G401.6 (cell line): ENCODE measurements around the gene OBI1.

Experiments used
- FAIRE-seq: peaks from 2 replicates; lab custom pipeline; 2012; peaks lifted over from hg19 to GRCh38; lab: Jason Lieb, UNC

OBI1 gene

GRCh38 chr13:78658630-78659449 is at the start of gene OBI1:
OBI1 (minus strand) TSS chr13:78659155; CDS start chr13:78659120, 35 bp downstream.
- peak; percentile 91 for FAIRE-seq

- no peak for FAIRE-seq
Observed at GRCh38 chr13:78701383-78701782, 42.4 kb upstream of the OBI1 start.

DNA sequence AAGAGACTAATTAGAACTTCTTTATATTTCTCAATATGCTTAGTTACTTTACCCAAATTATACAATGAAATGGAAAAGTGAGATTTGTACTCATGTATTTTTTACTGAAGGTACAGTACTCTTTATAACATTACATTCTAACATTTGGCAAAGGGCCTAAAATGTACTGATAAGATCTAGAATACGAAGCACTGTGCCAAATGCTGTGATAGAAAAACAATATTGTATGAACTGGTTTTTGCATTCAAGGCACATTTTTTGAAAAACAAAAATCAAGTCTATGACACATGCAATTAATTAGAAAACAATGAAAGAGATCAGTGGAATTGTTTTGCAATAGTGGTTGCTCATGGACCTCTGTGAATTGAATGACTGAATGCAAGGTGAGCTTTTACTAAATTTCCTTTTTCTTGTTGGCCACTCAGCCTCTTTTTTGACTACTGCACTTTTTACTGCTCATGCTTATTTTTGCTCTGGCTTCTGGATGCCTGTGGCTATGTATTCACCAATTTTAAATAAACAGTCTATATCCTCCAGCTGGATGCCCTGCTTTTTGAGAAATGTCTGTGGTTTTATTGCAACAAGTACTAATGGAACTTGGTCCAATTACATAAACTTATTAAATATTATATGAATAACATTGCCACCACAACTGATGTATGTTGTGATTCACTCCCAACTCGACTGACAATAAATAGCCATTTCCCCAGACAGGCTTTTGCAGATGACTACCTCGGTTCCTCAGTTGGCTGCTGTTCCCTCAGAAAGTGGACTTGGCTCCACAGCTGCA is 41.4 kb upstream of the OBI1 start:
- FAIRE-seq = no peak

- no peak for FAIRE-seq
Observed at GRCh38 chr13:78689011-78689410, 30.1 kb upstream of the OBI1 start.

DNA sequence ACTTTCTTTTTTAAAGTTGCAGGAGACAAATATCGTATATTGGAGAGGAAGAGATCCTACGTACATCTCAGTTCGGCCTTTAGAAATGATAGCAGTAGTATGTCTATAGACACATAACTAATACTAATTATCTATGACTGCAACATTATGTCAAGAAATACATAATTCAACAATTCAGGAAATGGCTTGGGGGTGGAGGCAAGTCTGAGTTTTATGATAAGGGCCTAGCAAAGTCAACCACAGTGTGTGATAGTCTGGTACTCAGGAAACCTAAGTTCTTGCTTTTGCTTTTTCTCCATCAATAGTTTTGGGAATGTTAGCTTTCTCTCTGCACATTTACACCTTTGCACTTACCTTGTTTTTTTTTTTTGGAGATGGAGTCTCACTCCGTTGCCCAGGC is 27.5 kb upstream of the OBI1 start:
- FAIRE-seq = no peak

- no peak for FAIRE-seq
Observed at GRCh38 chr13:78680576-78681350, 21.8 kb upstream of the OBI1 start.

DNA sequence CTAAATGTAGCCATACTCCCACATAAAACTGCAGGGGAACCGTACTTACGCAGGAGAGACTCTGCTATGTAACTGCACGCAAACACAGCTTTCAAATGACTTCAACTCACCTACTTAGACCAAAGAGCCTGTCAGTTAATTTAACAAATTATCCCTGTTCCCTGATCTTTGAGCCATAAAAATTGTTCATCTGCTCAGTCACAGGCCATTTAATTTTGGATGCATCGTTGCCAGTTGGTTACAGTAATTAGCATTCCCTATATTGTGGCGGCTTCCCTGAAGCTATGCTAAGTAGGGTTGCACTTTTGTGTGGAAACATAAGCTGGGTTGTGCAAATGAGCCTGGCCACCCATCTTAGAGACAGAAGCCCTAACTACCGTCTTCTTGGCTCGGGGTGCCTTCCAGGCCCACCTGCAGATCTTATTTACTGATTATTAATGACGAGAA is 21.2 kb upstream of the OBI1 start:
- no peak for FAIRE-seq

GRCh38 chr13:78679329-78679728 is 20.4 kb upstream of the OBI1 start:
- no peak for FAIRE-seq

DNA sequence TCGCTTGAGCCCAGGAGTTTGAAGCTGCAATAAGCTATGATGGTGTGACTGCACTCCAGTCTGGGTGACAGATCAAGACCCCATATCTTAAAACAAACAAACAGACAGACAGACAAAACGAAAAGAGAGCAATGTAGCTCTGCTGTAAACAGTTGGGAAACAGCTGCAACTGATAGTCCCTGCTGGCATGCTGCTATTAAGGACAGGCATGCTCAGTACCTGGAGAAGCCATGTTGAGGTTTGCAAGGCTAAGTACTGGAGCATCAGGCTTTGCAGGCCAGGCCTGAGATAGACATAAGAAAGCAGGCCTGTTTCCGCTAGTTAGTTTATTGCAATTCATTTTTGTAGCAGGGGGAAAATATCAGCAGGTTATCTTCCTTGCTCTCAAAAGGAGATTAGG is 16.2 kb upstream of the OBI1 start:
- no peak for FAIRE-seq

DNA sequence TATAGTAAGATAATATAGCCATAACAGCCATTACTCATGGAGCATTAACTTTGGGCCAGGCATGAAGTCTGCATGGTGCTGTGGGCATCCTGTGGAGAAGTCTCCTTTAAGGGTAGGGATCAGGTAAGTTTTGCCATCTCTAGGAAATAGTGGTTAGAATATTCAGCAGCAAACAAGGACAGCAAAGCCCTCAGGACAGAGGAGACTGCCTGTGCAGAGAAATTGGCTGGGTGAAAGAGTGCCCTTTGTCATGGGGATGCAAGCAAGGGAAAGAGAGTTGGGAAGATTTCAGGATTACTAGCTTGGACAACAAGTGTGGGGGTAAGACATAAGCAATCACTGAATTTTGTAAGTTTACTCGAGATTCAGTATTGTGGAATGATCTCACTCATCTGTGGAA is 15.7 kb upstream of the OBI1 start:
- no peak for FAIRE-seq

GRCh38 chr13:78662467-78662866 is 3.5 kb upstream of the OBI1 start:
- FAIRE-seq = no peak

- FAIRE-seq = no peak
Observed at GRCh38 chr13:78660495-78660857, 1.5 kb upstream of the OBI1 start.

DNA sequence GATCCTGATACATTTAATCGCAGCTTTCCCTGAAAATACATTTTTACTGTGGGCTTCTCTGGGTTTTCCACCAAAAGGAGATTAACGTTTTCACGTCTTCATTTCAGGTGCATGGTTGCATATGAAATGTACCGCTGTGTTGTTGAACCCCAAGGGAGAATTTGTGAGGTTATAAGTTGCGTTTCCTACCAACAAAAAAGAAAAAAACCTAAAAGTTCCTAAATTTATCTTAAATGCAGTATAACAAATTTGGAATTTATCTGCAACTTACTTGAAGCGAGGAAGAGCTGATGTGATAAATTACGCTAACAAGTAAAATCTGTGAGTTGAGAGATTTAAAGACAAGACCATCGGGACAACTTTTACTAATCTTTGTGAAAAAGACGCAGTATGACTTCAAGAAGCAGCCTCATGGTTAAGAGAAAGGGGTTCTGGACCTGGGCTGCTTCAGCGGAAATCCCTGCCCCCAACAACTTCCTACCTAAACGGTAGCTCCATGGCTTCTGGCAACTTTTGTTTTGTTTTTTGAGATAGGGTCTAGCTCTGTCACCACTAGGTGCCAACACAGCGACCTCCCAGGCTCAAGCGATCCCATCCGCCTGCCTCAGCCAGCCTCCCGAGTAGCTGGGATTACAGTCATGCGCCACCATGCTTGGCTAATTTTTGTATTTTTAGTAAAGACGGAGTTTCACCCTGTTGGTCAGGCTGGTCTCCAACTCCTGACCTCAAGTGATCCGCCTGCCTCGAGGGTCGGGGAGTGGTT is 958 bp upstream of the OBI1 start:
- FAIRE-seq = no peak

DNA sequence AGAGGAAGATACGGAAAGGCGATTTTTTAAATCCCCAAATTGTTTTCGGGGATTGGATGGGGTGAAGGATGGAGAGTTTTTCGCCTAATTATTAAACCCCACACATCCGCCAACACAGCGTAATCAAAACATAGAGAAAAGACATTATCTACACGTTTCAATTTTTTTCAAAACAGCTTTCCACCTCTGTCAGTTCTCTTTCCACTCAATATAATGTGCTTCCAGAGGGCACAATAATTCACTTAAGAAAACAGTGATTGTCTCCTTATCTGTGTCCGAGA is 435 bp upstream of the OBI1 start:
- FAIRE-seq = no peak

DNA sequence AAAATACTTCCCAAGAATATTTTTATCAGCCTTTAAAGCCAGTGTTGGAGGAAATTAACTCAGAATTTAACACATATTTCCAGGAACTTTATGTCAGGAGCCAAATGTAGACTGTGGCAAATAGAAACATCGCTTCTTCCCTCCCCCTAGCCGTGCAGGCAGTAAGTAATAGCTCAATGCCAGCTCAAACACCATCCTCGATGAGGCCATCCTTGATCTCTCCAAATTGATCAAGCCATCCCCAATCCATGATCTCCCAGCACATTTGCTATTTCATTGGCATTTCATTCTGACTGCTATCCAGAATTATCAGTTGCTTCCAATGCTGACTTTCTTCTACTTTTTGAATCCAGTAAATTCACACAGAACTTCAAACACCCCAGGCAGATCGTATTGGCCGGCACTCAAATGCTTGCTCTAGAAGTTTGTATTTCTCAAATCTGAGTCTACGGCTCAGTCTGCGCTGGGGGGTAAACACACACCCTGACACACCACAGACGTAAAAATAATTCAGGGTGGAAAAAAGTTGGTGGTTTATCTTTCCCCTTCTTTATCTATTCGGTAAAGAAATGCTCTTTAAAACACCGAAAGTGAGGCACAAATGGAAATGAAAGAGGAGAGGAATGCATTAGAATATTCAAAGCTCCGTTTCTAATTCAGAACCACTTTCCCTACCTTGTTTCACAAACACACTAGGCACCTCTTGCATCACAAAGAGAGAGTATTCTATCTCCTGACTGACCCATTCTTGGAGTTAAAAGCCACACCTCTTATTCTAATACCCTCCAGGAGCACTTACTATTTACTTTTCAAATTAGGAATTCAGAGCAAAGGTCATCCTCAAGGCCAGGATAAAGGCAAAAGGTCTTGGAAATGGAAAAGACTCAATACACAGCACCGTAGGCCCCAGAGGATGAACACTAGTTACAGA is 991 bp downstream of the OBI1 start:
- no peak for FAIRE-seq

DNA sequence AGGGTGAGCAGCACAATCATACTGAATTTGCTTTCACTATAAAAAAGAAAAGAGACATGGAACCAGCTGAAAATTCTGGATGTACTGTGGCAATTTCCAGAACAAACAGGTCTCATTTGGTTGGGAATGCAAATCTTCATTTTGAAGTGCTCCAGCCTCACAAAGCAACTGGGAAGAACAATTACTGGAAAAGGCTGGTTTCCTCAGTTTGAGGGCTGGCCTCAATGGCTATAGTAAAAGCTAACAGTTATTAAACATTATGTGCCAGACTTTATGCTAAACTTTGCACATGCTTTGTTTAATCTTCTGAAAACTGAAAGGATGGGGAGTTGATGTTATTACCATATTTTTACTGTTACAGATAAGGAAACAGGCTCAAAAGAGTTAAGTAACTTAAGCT is 3.0 kb downstream of the OBI1 start:
- no peak for FAIRE-seq

- FAIRE-seq = no peak
Observed at GRCh38 chr13:78655007-78655406, 3.9 kb downstream of the OBI1 start.

DNA sequence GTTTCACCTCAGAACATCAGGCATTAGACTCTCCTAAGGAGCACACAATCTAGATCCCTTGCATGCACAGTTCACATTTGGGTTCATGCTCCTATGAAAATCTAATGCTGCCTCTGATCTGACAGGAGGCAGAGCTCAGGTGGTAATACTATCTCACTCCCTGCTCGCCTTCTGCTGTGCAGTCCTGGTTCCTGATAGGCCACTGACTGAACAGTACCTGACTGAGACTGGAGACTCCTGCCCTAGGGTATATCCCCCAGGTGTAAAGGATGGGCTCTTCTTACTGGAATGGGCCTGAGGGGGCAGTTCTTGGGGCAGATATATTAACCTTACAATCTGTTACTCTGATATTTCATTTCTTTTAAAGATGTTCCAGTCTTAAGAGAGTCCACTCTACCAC is 6.3 kb downstream of the OBI1 start:
- FAIRE-seq = no peak

DNA sequence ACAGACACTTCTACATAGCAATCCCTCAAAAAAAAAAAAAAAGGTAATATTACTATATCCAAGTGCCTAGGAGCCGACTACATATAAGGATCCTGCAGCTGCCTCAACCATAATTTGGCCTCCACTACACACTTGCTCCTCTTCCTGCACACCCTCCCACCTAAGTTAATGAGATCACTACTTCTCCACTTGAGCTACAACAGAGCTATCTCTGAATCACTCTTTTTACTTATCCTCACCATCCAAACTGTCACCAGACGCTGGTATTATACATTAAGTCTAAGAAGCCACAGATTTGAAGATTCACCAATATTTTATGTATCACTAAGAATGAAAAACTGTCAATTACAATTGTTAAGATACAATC is 8.3 kb downstream of the OBI1 start:
- FAIRE-seq = no peak

DNA sequence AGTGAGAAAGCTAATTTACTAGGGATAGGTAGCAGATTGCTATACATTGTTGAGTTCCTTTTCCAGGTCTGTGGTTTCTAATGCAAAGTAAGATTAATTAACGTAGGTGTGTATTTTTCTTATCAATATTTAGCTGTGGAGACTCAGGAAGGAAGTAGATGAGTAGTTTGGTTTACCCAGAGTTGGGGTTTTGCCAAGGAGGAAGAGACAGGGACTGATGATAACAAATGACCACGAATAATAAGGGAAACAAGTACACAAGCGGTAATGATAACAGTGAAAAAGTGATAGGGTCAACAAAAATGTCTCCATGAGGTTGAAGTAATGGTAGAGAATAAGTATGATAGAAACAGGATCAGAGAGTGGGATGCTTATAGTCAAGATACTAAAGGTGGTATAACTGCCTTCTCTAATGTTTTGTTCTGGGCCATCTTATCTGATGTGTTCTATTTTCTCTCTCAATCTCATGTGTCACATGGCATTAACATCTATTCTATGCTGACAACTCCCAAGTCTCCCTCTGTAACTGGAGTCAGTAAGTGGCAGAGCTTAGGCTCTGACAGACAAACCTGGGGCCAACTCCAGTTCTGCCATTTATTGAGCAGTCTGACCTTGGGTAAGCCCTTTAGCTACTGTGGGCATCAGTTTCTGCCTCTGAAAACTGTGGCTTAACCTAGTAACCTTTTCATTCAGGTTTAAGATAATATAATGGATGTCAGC is 8.8 kb downstream of the OBI1 start:
- FAIRE-seq = no peak
